ENCODE data around the gene EMP2.

The EMP2 gene

GRCh38 chr16:10529895-10530669 lies 50.3 kb downstream of the EMP2 start:
- Histone ChIP-seq H3K36me3 (ENCODE audit: control insufficient read depth in 1 of 2, insufficient read depth in 2 of 2, low read length in 2 of 2) (peaks cover 8 to 38% of the 10 kb centered on the region in 2 donors), H3K9me3 (ENCODE audit: control insufficient read depth in 1 of 2, low read length in 2 of 2) (no peaks in the 10 kb centered on the region), H3K27me3 (ENCODE audit: low read depth, low read length) (no peaks in the 10 kb centered on the region), H3K27ac (ENCODE audit: low read length) (no peak overlapping the region), H3K4me3 (ENCODE audit: low read depth in 1 of 2, low read length in 2 of 2) (no peak overlapping the region), H3K4me1 (ENCODE audit: control insufficient read depth in 1 of 2, insufficient read depth in 2 of 2, low read length in 2 of 2) (no peaks in the 10 kb centered on the region)

GRCh38 chr16:10528635-10529034 lies 51.8 kb downstream of the EMP2 start:
- H3K36me3 ChIP-seq (ENCODE audit: control insufficient read depth in 1 of 2, insufficient read depth in 2 of 2, low read length in 2 of 2), result peaks cover 8 to 33% of the 10 kb centered on the region in 2 donors
- H3K4me3 ChIP-seq (ENCODE audit: low read depth in 1 of 2, low read length in 2 of 2), result no peak overlapping the region
- H3K27ac ChIP-seq (ENCODE audit: low read length), result no peak overlapping the region
- no peaks in the 10 kb centered on the region for H3K4me1 ChIP-seq (ENCODE audit: control insufficient read depth in 1 of 2, insufficient read depth in 2 of 2, low read length in 2 of 2)
- no peaks in the 10 kb centered on the region for H3K27me3 ChIP-seq (ENCODE audit: low read depth, low read length)
- no peaks in the 10 kb centered on the region for H3K9me3 ChIP-seq (ENCODE audit: control insufficient read depth in 1 of 2, low read length in 2 of 2)

GRCh38 chr16:10526962-10527361 lies 53.4 kb downstream of the EMP2 start:
- Histone ChIP-seq H3K9me3 (ENCODE audit: control insufficient read depth in 1 of 2, low read length in 2 of 2) (no peaks in the 10 kb centered on the region), H3K4me1 (ENCODE audit: control insufficient read depth in 1 of 2, insufficient read depth in 2 of 2, low read length in 2 of 2) (no peaks in the 10 kb centered on the region), H3K4me3 (ENCODE audit: low read depth in 1 of 2, low read length in 2 of 2) (no peak overlapping the region), H3K27ac (ENCODE audit: low read length) (no peak overlapping the region), H3K36me3 (ENCODE audit: control insufficient read depth in 1 of 2, insufficient read depth in 2 of 2, low read length in 2 of 2) (peaks cover 4 to 22% of the 10 kb centered on the region in 2 donors), H3K27me3 (ENCODE audit: low read depth, low read length) (no peaks in the 10 kb centered on the region)

GRCh38 chr16:10525214-10525825 lies 55.1 kb downstream of the EMP2 start:
- H3K9me3 ChIP-seq (ENCODE audit: control insufficient read depth in 1 of 2, low read length in 2 of 2), result no peaks in the 10 kb centered on the region
- H3K36me3 ChIP-seq (ENCODE audit: control insufficient read depth in 1 of 2, insufficient read depth in 2 of 2, low read length in 2 of 2), result peaks cover 4 to 16% of the 10 kb centered on the region in 2 donors
- no peak overlapping the region for H3K4me3 ChIP-seq (ENCODE audit: low read depth in 1 of 2, low read length in 2 of 2)
- no peak overlapping the region for H3K27ac ChIP-seq (ENCODE audit: low read length)
- H3K4me1 ChIP-seq (ENCODE audit: control insufficient read depth in 1 of 2, insufficient read depth in 2 of 2, low read length in 2 of 2), result no peaks in the 10 kb centered on the region
- no peaks in the 10 kb centered on the region for H3K27me3 ChIP-seq (ENCODE audit: low read depth, low read length)

- H3K4me1 ChIP-seq (ENCODE audit: control insufficient read depth in 1 of 2, insufficient read depth in 2 of 2, low read length in 2 of 2), result no peaks in the 10 kb centered on the region
- H3K4me3 ChIP-seq (ENCODE audit: low read depth in 1 of 2, low read length in 2 of 2), result no peak overlapping the region
- no peaks in the 10 kb centered on the region for H3K27me3 ChIP-seq (ENCODE audit: low read depth, low read length)
- no peaks in the 10 kb centered on the region for H3K9me3 ChIP-seq (ENCODE audit: control insufficient read depth in 1 of 2, low read length in 2 of 2)
- H3K36me3 ChIP-seq (ENCODE audit: control insufficient read depth in 1 of 2, insufficient read depth in 2 of 2, low read length in 2 of 2), result peaks cover 4 to 10% of the 10 kb centered on the region in 2 donors
- no peak overlapping the region for H3K27ac ChIP-seq (ENCODE audit: low read length)
Observed at GRCh38 chr16:10522966-10523365, 57.4 kb downstream of the EMP2 start.

- H3K27me3 ChIP-seq (ENCODE audit: low read depth, low read length), result no peaks in the 10 kb centered on the region
- no peaks in the 10 kb centered on the region for H3K9me3 ChIP-seq (ENCODE audit: control insufficient read depth in 1 of 2, low read length in 2 of 2)
- peaks cover 4 to 10% of the 10 kb centered on the region in 2 donors for H3K36me3 ChIP-seq (ENCODE audit: control insufficient read depth in 1 of 2, insufficient read depth in 2 of 2, low read length in 2 of 2)
- no peaks in the 10 kb centered on the region for H3K4me1 ChIP-seq (ENCODE audit: control insufficient read depth in 1 of 2, insufficient read depth in 2 of 2, low read length in 2 of 2)
- H3K27ac ChIP-seq (ENCODE audit: low read length), result no peak overlapping the region
- no peak overlapping the region for H3K4me3 ChIP-seq (ENCODE audit: low read depth in 1 of 2, low read length in 2 of 2)
Observed at GRCh38 chr16:10521681-10522274, 58.6 kb downstream of the EMP2 start.

DNA sequence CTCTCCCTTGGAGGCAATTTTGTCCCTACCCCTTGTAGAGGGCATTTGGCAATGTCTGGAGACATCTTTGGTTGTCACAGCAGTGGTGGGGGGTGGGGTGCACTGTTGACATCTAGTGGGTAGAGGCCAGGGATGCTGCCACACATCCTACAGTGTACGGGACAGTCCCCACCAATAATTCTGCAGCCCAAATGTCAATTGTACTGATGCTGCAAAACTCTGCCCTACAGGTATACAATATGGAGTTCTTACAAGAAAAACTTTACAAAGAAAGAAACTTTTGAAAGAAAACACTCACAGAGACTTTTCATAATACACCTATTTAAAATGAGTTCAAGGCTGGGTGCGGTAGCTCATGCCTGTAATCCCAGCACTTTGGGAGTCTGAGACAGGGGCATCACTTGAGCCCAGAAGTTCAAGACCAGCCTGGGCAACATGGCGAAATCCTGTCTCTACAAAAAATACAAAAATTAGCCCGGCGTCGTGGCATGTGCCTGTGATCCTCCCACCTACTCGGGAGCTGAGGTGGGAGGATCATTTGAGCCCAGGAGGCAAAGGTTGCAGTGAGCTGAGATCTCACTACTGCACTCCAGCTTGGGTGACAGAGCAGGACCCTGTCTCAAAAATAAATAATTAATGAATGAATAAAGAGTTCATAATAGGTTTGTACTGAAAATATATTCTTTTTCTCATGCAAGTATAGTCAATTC lies 59.4 kb downstream of the EMP2 start:
- Histone ChIP-seq H3K4me3 (ENCODE audit: low read depth in 1 of 2, low read length in 2 of 2) (no peak overlapping the region), H3K27me3 (ENCODE audit: low read depth, low read length) (no peaks in the 10 kb centered on the region), H3K4me1 (ENCODE audit: control insufficient read depth in 1 of 2, insufficient read depth in 2 of 2, low read length in 2 of 2) (no peaks in the 10 kb centered on the region), H3K36me3 (ENCODE audit: control insufficient read depth in 1 of 2, insufficient read depth in 2 of 2, low read length in 2 of 2) (peaks cover 4 to 6% of the 10 kb centered on the region in 2 donors), H3K27ac (ENCODE audit: low read length) (no peak overlapping the region), H3K9me3 (ENCODE audit: control insufficient read depth in 1 of 2, low read length in 2 of 2) (no peaks in the 10 kb centered on the region)

DNA sequence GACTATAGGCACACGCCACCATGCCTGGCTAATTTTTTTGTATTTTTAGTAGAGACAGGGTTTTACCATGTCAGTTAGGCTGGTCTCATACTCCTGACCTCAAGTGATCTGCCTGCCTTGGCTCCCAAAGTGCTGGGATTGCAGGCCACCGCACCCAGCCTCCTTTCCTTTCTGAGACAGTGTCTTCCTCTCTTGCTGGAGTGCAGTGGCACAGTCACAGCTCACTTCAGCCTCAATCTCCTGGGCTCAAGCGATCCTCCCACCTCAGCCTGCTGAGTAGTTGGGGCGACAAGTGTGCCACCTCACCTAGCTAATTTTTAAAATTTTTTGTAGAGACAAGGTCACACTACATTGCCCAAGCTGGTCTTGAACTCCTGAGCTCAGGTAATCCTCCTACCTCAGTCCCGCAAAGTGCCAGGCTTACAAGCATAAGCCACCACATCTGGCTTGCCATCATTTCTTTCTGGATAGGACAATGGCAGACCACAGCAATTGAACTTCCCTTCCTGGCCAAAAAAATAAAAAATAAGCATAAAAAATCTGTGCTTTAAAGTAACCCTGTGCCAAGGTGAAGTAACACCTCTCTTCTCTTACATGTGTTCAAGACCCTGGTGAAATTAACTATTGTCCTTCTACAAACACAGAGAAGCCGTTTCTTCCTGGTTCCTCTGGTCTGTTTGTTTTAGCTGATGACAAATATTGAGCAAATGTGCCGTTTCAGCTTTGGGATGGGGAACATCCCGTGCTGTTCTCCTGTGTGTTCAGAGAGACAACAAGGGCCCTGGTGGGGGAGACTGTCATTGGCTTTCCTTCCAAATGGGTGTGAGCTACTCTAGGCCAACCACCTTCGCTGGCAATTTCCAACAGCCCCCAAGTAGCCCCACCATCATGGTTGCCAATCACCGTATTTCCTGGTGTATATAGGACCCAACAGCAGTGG lies 60.2 kb downstream of the EMP2 start:
- no peaks in the 10 kb centered on the region for H3K27me3 ChIP-seq (ENCODE audit: low read depth, low read length)
- no peak overlapping the region for H3K27ac ChIP-seq (ENCODE audit: low read length)
- no peak overlapping the region for H3K4me3 ChIP-seq (ENCODE audit: low read depth in 1 of 2, low read length in 2 of 2)
- H3K9me3 ChIP-seq (ENCODE audit: control insufficient read depth in 1 of 2, low read length in 2 of 2), result no peaks in the 10 kb centered on the region
- H3K4me1 ChIP-seq (ENCODE audit: control insufficient read depth in 1 of 2, insufficient read depth in 2 of 2, low read length in 2 of 2), result no peaks in the 10 kb centered on the region
- H3K36me3 ChIP-seq (ENCODE audit: control insufficient read depth in 1 of 2, insufficient read depth in 2 of 2, low read length in 2 of 2), result peaks cover 0 to 6% of the 10 kb centered on the region in 2 donors

- H3K27ac ChIP-seq (ENCODE audit: low read length), result no peak overlapping the region
- H3K4me3 ChIP-seq (ENCODE audit: low read depth in 1 of 2, low read length in 2 of 2), result no peak overlapping the region
- H3K36me3 ChIP-seq (ENCODE audit: control insufficient read depth in 1 of 2, insufficient read depth in 2 of 2, low read length in 2 of 2), result peaks cover 0 to 6% of the 10 kb centered on the region in 2 donors
- H3K4me1 ChIP-seq (ENCODE audit: control insufficient read depth in 1 of 2, insufficient read depth in 2 of 2, low read length in 2 of 2), result peaks cover 0 to 3% of the 10 kb centered on the region in 2 donors
- H3K9me3 ChIP-seq (ENCODE audit: control insufficient read depth in 1 of 2, low read length in 2 of 2), result no peaks in the 10 kb centered on the region
- H3K27me3 ChIP-seq (ENCODE audit: low read depth, low read length), result no peaks in the 10 kb centered on the region
Observed at GRCh38 chr16:10519297-10519696, 61.1 kb downstream of the EMP2 start.

GRCh38 chr16:10518479-10519041 lies 61.8 kb downstream of the EMP2 start:
- Histone ChIP-seq H3K4me1 (ENCODE audit: control insufficient read depth in 1 of 2, insufficient read depth in 2 of 2, low read length in 2 of 2) (peaks cover 0 to 3% of the 10 kb centered on the region in 2 donors), H3K27ac (ENCODE audit: low read length) (no peak overlapping the region), H3K9me3 (ENCODE audit: control insufficient read depth in 1 of 2, low read length in 2 of 2) (no peaks in the 10 kb centered on the region), H3K27me3 (ENCODE audit: low read depth, low read length) (no peaks in the 10 kb centered on the region), H3K36me3 (ENCODE audit: control insufficient read depth in 1 of 2, insufficient read depth in 2 of 2, low read length in 2 of 2) (no peaks in the 10 kb centered on the region), H3K4me3 (ENCODE audit: low read depth in 1 of 2, low read length in 2 of 2) (no peak overlapping the region)
